Thoracic aorta (tissue), 2 donors: ENCODE measurements around the gene HOXC4. TPM values are rescaled to one million over a fixed set of nuclear protein-coding genes. Genes with fewer than 3 reads are reported as not detected.
A peak's percentile ranks its signal among the peaks of the same experiment; 100 is the strongest.

Experiments used
- ATAC-seq: fragments of 150-250 bp; one replicate; pipeline ENCODE4 v1.8.0; 2017; ENCODE audit warnings: low read depth; ENCODE audit not compliant: insufficient number of reproducible peaks, low FRiP score
- DNase-seq: peaks from one replicate; pipeline ENCODE4 v3.0.0-alpha.2; 2020; ENCODE audit warnings: low spot score
- H3K27ac ChIP-seq, 2 donors: fragments of 200-600 bp; sonication (generic); 1 replicate in 1 of 2; 2 replicates in 1 of 2; pipeline ENCODE4 v1.5.1; 2016; ENCODE audit warnings: mild to moderate bottlenecking in 2 of 2, moderate library complexity in 2 of 2
- H3K27me3 ChIP-seq: fragments of 200-600 bp; sonication (generic); replicated peaks from 2 replicates; pipeline ENCODE4 v1.6.0; 2016; ENCODE audit warnings: mild to moderate bottlenecking; ENCODE audit not compliant: insufficient read depth
- H3K36me3 ChIP-seq: fragments of 200-600 bp; sonication (generic); one replicate; pipeline ENCODE4 v1.5.1; 2016
- H3K4me1 ChIP-seq, 2 donors: fragments of 200-600 bp; sonication (generic); 1 replicate in 1 of 2; 2 replicates in 1 of 2; pipeline versions ENCODE4 v1.5.1 to v1.6.0; 2016; ENCODE audit warnings: low read depth in 2 of 2, mild to moderate bottlenecking in 1 of 2; ENCODE audit not compliant: control insufficient read depth in 1 of 2
- H3K4me3 ChIP-seq: fragments of 200-600 bp; sonication (generic); 2 replicates; pipeline ENCODE4 v1.5.1; 2016; ENCODE audit warnings: mild to moderate bottlenecking
- H3K9me3 ChIP-seq: fragments of 200-600 bp; sonication (generic); 2 replicates; pipeline ENCODE4 v1.5.1; 2016
- CTCF ChIP-seq: fragments of 200-600 bp; sonication (generic); IDR thresholded peaks from one replicate; pipeline ENCODE4 v1.5.1; 2019; ENCODE audit warnings: antibody characterized with exemption
- total RNA-seq, 2 donors: library from RNA; depleted of rRNA; stranded (reverse); fragments of >200 nt; gene quantifications; one replicate each; pipeline versions ENCODE4 v1.1.0 to v1.2.3, GENCODE V29; 2016

HOXC4 gene
- total RNA-seq, 2 donors from 2014 or later: 1.2 TPM; not detected in 1

- Histone ChIP-seq H3K36me3 (no peaks in the 10 kb centered on the region), H3K27me3 (no peaks in the 10 kb centered on the region), H3K9me3 (no peaks in the 10 kb centered on the region), H3K27ac (no peak overlapping the region), H3K4me1 (peaks cover 7 to 18% of the 10 kb centered on the region in 2 donors), H3K4me3 (no peak overlapping the region)
- no peak for TF ChIP-seq CTCF
- ATAC-seq (no peak), DNase-seq (no peak)
Measured at GRCh38 chr12:54051026-54051842, 2.4 kb upstream of the HOXC4 start.

- TF ChIP-seq CTCF: no peak
- DNase-seq: no peak
- Histone ChIP-seq H3K27ac (no peak overlapping the region), H3K4me1 (peaks cover 7 to 18% of the 10 kb centered on the region in 2 donors), H3K9me3 (no peaks in the 10 kb centered on the region), H3K27me3 (no peaks in the 10 kb centered on the region), H3K36me3 (no peaks in the 10 kb centered on the region), H3K4me3 (no peak overlapping the region)
- no peak for ATAC-seq
Measured at GRCh38 chr12:54051874-54052437, 1.7 kb upstream of the HOXC4 start.

- TF ChIP-seq CTCF: no peak
- H3K36me3 ChIP-seq: no peaks in the 10 kb centered on the region
- peaks cover 7 to 18% of the 10 kb centered on the region in 2 donors for H3K4me1 ChIP-seq
- peak overlapping the region in 1 of 2 donors; percentile 40 for H3K27ac ChIP-seq
- no peaks in the 10 kb centered on the region for H3K9me3 ChIP-seq
- no peak for ATAC-seq
- DNase-seq: no peak
- no peaks in the 10 kb centered on the region for H3K27me3 ChIP-seq
- peak overlapping the region; percentile 75 for H3K4me3 ChIP-seq
Measured at GRCh38 chr12:54052438-54053002, 1.1 kb upstream of the HOXC4 start.

- peak overlapping the region; percentile 75 for H3K4me3 ChIP-seq
- DNase-seq (no peak), ATAC-seq (no peak)
- no peaks in the 10 kb centered on the region for H3K36me3 ChIP-seq
- H3K27me3 ChIP-seq: no peaks in the 10 kb centered on the region
- peak overlapping the region in 1 of 2 donors; percentile 40 for H3K27ac ChIP-seq
- H3K4me1 ChIP-seq: peaks cover 7 to 18% of the 10 kb centered on the region in 2 donors
- no peaks in the 10 kb centered on the region for H3K9me3 ChIP-seq
- no peak for TF ChIP-seq CTCF
Measured at GRCh38 chr12:54053003-54053750, 458 bp upstream of the HOXC4 start.
